GM19328 (cell line): Measurements from ENCODE around the gene CARD10.

Experiments used
- ATAC-seq: cut with Tn5 transposase; IDR thresholded peaks from one replicate; pipeline ENCODE4 v1.9.1; 2021; ENCODE audit warnings: mild to moderate bottlenecking, moderate library complexity; ENCODE audit not compliant: unreplicated experiment

The CARD10 gene

GRCh38 chr22:37519268-37520195 lies at the start of gene CARD10:
Gene CARD10, minus strand, starts transcription at chr22:37519415. Its CDS starts 215 bp downstream, at chr22:37519200.
- no peak for ATAC-seq

GRCh38 chr22:37568448-37569008 lies 49.3 kb upstream of the CARD10 start:
- ATAC-seq: no peak

GRCh38 chr22:37568012-37568411 lies 48.8 kb upstream of the CARD10 start:
- no peak for ATAC-seq

GRCh38 chr22:37566903-37567798 lies 47.9 kb upstream of the CARD10 start:
- ATAC-seq: no peak

- ATAC-seq: no peak
These were observed 47.2 kb upstream of the CARD10 start for GRCh38 chr22:37566329-37566837.

GRCh38 chr22:37565830-37566229 lies 46.6 kb upstream of the CARD10 start:
- ATAC-seq: no peak

GRCh38 chr22:37564111-37564711 lies 45.0 kb upstream of the CARD10 start:
- no peak for ATAC-seq

- ATAC-seq: no peak
These were observed 44.2 kb upstream of the CARD10 start for GRCh38 chr22:37563153-37564081.

- ATAC-seq: no peak
These were observed 43.0 kb upstream of the CARD10 start for GRCh38 chr22:37562049-37562875.

- ATAC-seq: no peak
These were observed 42.2 kb upstream of the CARD10 start for GRCh38 chr22:37561212-37562048.

GRCh38 chr22:37560608-37561211 lies 41.5 kb upstream of the CARD10 start:
- ATAC-seq: no peak

GRCh38 chr22:37559901-37560607 lies 40.8 kb upstream of the CARD10 start, which contains the start of gene CDC42EP1:
Gene CDC42EP1, plus strand, starts transcription at chr22:37560480. Its CDS starts 5,870 bp downstream, at chr22:37566350.
- no peak for ATAC-seq

GRCh38 chr22:37559521-37559900 lies 40.3 kb upstream of the CARD10 start:
- ATAC-seq: no peak

GRCh38 chr22:37558815-37559214 lies 39.6 kb upstream of the CARD10 start:
- no peak for ATAC-seq

GRCh38 chr22:37557321-37558001 lies 38.2 kb upstream of the CARD10 start:
- ATAC-seq: no peak

GRCh38 chr22:37556710-37557109 lies 37.5 kb upstream of the CARD10 start:
- no peak for ATAC-seq
